HepG2 (cell line): ENCODE data around the gene TTC38. TPM values are rescaled to one million over a fixed set of nuclear protein-coding genes. Genes with fewer than 3 reads are reported as not detected.

ENCODE experiments used
- AHR ChIP-seq: IDR thresholded peaks from 2 replicates; pipeline ENCODE4 v1.6.1; 2018; ENCODE audit warnings: missing genetic modification reagents, missing compliant biosample characterization
- CHCHD3 ChIP-seq: sonication (generic); formaldehyde crosslinking; IDR thresholded peaks from 2 replicates; pipeline ENCODE4 v1.8.0; 2022; ENCODE audit warnings: mild to moderate bottlenecking, missing genetic modification reagents, moderate library complexity
- EHMT2 ChIP-seq: fragments of 200-600 bp; sonication (generic); IDR thresholded peaks from 2 replicates; pipeline ENCODE4 v1.7.0; 2017; ENCODE audit warnings: antibody characterized with exemption, low read depth, low read length, borderline replicate concordance
- KDM6A ChIP-seq: IDR thresholded peaks from 2 replicates; pipeline ENCODE4 v1.6.1; 2016; ENCODE audit warnings: low read depth
- MEIS2 ChIP-seq: sonication (generic); formaldehyde crosslinking; IDR thresholded peaks from 2 replicates; pipeline ENCODE4 v1.9.0; 2021; ENCODE audit warnings: mild to moderate bottlenecking, missing genetic modification reagents
- NR1H2 ChIP-seq: sonication (generic); formaldehyde crosslinking; IDR thresholded peaks from 2 replicates; pipeline ENCODE4 v1.8.1; 2022; ENCODE audit warnings: low read depth, missing genetic modification reagents, borderline replicate concordance
- ONECUT2 ChIP-seq: sonication (generic); formaldehyde crosslinking; IDR thresholded peaks from 2 replicates; pipeline ENCODE4 v1.4.0; 2020; ENCODE audit warnings: missing genetic modification reagents
- SUZ12 ChIP-seq: fragments of 150-350 bp; IDR thresholded peaks from 2 replicates; pipeline ENCODE4 v1.6.1; 2014; ENCODE audit warnings: low read depth, low read length
- ZBTB8A ChIP-seq: sonication (generic); formaldehyde crosslinking; IDR thresholded peaks from 2 replicates; pipeline ENCODE4 v1.4.0; 2020; ENCODE audit warnings: mild to moderate bottlenecking, low read depth, missing genetic modification reagents, borderline replicate concordance
- ZC3H13 ChIP-seq: sonication (generic); formaldehyde crosslinking; IDR thresholded peaks from 2 replicates; pipeline ENCODE4 v1.8.1; 2023; ENCODE audit warnings: mild to moderate bottlenecking, missing genetic modification reagents, moderate library complexity
- ZKSCAN1 ChIP-seq: fragments of 150-350 bp; IDR thresholded peaks from 2 replicates; pipeline ENCODE4 v1.6.1; 2014; ENCODE audit warnings: low read length
- ZNF430 ChIP-seq: sonication (generic); formaldehyde crosslinking; IDR thresholded peaks from 2 replicates; pipeline ENCODE4 v1.9.0; 2021; ENCODE audit warnings: mild to moderate bottlenecking, missing genetic modification reagents
- ZNF501 ChIP-seq: sonication (generic); formaldehyde crosslinking; IDR thresholded peaks from 2 replicates; pipeline ENCODE4 v1.5.1; 2020; ENCODE audit warnings: mild to moderate bottlenecking, moderate library complexity, missing genetic modification reagents
- ZNF530 ChIP-seq: sonication (generic); formaldehyde crosslinking; IDR thresholded peaks from 2 replicates; pipeline ENCODE4 v1.5.0; 2020; ENCODE audit warnings: low read depth, mild to moderate bottlenecking, missing genetic modification reagents
- ZNF547 ChIP-seq: sonication (generic); formaldehyde crosslinking; IDR thresholded peaks from 2 replicates; pipeline ENCODE4 v1.5.1; 2020; ENCODE audit warnings: mild to moderate bottlenecking, missing genetic modification reagents
- polyA plus RNA-seq, 8 experiments: library from polyadenylated mRNA; depleted of rRNA in 3 of 8; stranded (reverse) in 7 of 8; unstranded in 1 of 8; fragments of >200 nt; fragmentation: Illumina TruSeq in 4 of 8; extraction: Trizol in 4 of 8; gene quantifications; 2 replicates each; pipeline versions ENCODE4 v1.2.1 to v1.2.3, GENCODE V29; 2011 to 2016; ENCODE audit warnings: low read depth in 4 of 8, missing spikeins in 1 of 8, mixed read lengths in 1 of 8; ENCODE audit not compliant: insufficient read depth in 1 of 8
- total RNA-seq, 5 experiments: library from RNA; depleted of rRNA; stranded (reverse); fragments of >200 nt; fragmentation: Illumina TruSeq; extraction: Trizol; gene quantifications; 2 replicates each; pipeline ENCODE4 v1.2.3, GENCODE V29; 2016; ENCODE audit warnings: low read depth in 1 of 5
- TF ChIP-seq, protein P1 (sequence below): sonication (generic); formaldehyde crosslinking; IDR thresholded peaks from 2 replicates; pipeline ENCODE4 v1.4.0; 2020; ENCODE audit warnings: missing genetic modification reagents
- TF ChIP-seq, protein P2 (sequence below): sonication (generic); formaldehyde crosslinking; IDR thresholded peaks from 2 replicates; pipeline ENCODE4 v1.8.0; 2022; ENCODE audit warnings: missing genetic modification reagents, mild to moderate bottlenecking, borderline replicate concordance
- TF ChIP-seq, protein P3 (sequence below): sonication (generic); formaldehyde crosslinking; IDR thresholded peaks from 2 replicates; pipeline ENCODE4 v1.4.0; 2020; ENCODE audit warnings: missing genetic modification reagents, borderline replicate concordance
- TF ChIP-seq, protein P4 (sequence below): sonication (generic); formaldehyde crosslinking; IDR thresholded peaks from 2 replicates; pipeline ENCODE4 v1.5.0; 2020; ENCODE audit warnings: missing genetic modification reagents

The TTC38 gene
- total and polyA plus RNA-seq, 2 of the 13 experiments (the other 11 are each of a cell fraction or from before 2014, with no cell fraction given) = 101 to 105 TPM

DNA sequence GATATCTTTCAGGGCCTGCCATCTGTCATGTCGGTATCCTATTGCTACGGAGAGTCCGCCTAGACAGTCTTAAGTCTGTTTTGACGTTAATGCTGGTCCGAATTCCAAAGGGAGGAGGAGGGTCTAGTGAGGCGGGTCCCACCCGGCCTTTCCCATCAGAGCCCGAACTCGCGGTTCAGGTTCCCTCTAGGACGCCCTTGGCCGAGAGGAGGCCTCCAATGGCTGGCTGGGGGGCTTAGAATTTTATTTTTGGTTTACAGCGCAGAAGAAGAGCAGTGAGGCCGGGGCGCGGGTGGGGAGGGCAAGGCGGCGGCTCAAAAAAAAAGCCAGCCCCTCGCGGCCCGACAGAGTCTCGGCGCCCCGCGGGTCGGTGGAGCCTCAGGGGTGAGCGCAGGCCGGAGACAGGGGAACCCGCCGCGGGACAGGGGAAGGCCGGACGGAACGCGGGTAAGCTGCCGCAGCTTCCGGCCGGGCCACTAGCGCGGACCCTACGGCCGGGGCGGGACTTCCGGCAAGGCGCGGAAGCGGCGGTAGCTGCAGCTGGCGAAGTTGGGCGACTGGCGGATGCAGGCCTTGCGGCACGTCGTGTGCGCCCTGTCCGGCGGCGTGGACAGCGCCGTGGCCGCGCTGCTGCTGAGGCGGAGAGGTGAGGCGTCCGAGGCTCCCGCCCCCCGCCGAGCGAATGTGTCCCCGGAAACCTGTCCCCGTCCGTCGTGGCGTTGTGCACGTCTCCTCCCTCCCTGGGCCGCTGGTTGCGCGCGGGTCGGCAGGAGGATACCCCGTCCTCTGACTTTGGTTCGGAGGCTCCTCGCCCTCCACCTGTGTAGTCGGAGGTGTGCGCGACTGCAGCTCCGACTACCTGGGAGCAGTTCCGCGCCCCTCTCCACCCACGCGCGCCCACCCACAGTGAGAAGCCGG is 67.7 kb downstream of the TTC38 start, which contains the start of gene TRMU (continued):
- TF ChIP-seq, protein P1, sequence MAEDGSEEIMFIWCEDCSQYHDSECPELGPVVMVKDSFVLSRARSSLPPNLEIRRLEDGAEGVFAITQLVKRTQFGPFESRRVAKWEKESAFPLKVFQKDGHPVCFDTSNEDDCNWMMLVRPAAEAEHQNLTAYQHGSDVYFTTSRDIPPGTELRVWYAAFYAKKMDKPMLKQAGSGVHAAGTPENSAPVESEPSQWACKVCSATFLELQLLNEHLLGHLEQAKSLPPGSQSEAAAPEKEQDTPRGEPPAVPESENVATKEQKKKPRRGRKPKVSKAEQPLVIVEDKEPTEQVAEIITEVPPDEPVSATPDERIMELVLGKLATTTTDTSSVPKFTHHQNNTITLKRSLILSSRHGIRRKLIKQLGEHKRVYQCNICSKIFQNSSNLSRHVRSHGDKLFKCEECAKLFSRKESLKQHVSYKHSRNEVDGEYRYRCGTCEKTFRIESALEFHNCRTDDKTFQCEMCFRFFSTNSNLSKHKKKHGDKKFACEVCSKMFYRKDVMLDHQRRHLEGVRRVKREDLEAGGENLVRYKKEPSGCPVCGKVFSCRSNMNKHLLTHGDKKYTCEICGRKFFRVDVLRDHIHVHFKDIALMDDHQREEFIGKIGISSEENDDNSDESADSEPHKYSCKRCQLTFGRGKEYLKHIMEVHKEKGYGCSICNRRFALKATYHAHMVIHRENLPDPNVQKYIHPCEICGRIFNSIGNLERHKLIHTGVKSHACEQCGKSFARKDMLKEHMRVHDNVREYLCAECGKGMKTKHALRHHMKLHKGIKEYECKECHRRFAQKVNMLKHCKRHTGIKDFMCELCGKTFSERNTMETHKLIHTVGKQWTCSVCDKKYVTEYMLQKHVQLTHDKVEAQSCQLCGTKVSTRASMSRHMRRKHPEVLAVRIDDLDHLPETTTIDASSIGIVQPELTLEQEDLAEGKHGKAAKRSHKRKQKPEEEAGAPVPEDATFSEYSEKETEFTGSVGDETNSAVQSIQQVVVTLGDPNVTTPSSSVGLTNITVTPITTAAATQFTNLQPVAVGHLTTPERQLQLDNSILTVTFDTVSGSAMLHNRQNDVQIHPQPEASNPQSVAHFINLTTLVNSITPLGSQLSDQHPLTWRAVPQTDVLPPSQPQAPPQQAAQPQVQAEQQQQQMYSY = no peak
- TF ChIP-seq ZNF430 (peak; percentile 79; the same call in 1 of the 2 replicates), SUZ12 (no peak), ZNF547 (CRISPR knock-in tag) (peak; percentile 86; the same call in 1 of the 2 replicates), ZNF530 (CRISPR knock-in tag) (0 out of 2 replicates have a peak, but pooled peaks have one; percentile 60), NR1H2 (CRISPR knock-in tag) (0 out of 2 replicates have a peak, but pooled peaks have one; percentile 71), CHCHD3 (CRISPR knock-in tag) (peak; percentile 77; the same call in 1 of the 2 replicates), ZKSCAN1 (no peak), ONECUT2 (CRISPR knock-in tag) (no peak), AHR (peak; percentile 89), ZC3H13 (CRISPR knock-in tag) (peak; percentile 84), EHMT2 (no peak), MEIS2 (peak; percentile 87), ZNF501 (CRISPR knock-in tag) (peak; percentile 55; the same call in 1 of the 2 replicates), ZBTB8A (CRISPR knock-in tag) (no peak), KDM6A (no peak)
- TF ChIP-seq, protein P2, sequence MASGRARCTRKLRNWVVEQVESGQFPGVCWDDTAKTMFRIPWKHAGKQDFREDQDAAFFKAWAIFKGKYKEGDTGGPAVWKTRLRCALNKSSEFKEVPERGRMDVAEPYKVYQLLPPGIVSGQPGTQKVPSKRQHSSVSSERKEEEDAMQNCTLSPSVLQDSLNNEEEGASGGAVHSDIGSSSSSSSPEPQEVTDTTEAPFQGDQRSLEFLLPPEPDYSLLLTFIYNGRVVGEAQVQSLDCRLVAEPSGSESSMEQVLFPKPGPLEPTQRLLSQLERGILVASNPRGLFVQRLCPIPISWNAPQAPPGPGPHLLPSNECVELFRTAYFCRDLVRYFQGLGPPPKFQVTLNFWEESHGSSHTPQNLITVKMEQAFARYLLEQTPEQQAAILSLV (CRISPR knock-in tag) = peak; percentile 44; the same call in 1 of the 2 replicates
- TF ChIP-seq, protein P3, sequence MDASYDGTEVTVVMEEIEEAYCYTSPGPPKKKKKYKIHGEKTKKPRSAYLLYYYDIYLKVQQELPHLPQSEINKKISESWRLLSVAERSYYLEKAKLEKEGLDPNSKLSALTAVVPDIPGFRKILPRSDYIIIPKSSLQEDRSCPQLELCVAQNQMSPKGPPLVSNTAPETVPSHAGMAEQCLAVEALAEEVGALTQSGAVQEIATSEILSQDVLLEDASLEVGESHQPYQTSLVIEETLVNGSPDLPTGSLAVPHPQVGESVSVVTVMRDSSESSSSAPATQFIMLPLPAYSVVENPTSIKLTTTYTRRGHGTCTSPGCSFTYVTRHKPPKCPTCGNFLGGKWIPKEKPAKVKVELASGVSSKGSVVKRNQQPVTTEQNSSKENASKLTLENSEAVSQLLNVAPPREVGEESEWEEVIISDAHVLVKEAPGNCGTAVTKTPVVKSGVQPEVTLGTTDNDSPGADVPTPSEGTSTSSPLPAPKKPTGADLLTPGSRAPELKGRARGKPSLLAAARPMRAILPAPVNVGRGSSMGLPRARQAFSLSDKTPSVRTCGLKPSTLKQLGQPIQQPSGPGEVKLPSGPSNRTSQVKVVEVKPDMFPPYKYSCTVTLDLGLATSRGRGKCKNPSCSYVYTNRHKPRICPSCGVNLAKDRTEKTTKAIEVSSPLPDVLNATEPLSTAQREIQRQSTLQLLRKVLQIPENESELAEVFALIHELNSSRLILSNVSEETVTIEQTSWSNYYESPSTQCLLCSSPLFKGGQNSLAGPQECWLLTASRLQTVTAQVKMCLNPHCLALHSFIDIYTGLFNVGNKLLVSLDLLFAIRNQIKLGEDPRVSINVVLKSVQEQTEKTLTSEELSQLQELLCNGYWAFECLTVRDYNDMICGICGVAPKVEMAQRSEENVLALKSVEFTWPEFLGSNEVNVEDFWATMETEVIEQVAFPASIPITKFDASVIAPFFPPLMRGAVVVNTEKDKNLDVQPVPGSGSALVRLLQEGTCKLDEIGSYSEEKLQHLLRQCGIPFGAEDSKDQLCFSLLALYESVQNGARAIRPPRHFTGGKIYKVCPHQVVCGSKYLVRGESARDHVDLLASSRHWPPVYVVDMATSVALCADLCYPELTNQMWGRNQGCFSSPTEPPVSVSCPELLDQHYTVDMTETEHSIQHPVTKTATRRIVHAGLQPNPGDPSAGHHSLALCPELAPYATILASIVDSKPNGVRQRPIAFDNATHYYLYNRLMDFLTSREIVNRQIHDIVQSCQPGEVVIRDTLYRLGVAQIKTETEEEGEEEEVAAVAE (CRISPR knock-in tag) = peak; percentile 76; the same call in 1 of the 2 replicates
- TF ChIP-seq, protein P4, sequence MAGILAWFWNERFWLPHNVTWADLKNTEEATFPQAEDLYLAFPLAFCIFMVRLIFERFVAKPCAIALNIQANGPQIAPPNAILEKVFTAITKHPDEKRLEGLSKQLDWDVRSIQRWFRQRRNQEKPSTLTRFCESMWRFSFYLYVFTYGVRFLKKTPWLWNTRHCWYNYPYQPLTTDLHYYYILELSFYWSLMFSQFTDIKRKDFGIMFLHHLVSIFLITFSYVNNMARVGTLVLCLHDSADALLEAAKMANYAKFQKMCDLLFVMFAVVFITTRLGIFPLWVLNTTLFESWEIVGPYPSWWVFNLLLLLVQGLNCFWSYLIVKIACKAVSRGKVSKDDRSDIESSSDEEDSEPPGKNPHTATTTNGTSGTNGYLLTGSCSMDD (CRISPR knock-in tag) = no peak
